Subcutaneous adipose tissue (tissue), 4 donors: ENCODE results near the gene EFCAB7. TPM values are rescaled to one million over a fixed set of nuclear protein-coding genes. Genes with fewer than 3 reads are reported as not detected.

ENCODE experiments used
- CTCF ChIP-seq: fragments of 450-650 bp; IDR thresholded peaks from one replicate; pipeline ENCODE4 v1.5.1; 2016; ENCODE audit warnings: low read depth, mild to moderate bottlenecking, control low read depth, antibody characterized with exemption, moderate library complexity
- small RNA-seq: library from RNA; depleted of rRNA; stranded (forward); fragments of <200 nt; gene quantifications from one replicate; pipeline ENCODE3, GENCODE V24; 2016
- total RNA-seq, 4 donors: library from RNA; depleted of rRNA; stranded (reverse); fragments of >200 nt; gene quantifications; one replicate each; pipeline ENCODE4 v1.1.0, GENCODE V29; 2016

The EFCAB7 gene
- total RNA-seq, 4 donors from 2014 or later, result 2.8 to 46.0 (median 7.9) TPM

GRCh38 chr1:63619558-63619957 is 96.2 kb downstream of the EFCAB7 start:
- no peak for TF ChIP-seq CTCF

- no peak for TF ChIP-seq CTCF
These were observed 97.3 kb downstream of the EFCAB7 start for GRCh38 chr1:63620671-63621070.

GRCh38 chr1:63621075-63621474 is 97.8 kb downstream of the EFCAB7 start:
- TF ChIP-seq CTCF, result no peak

GRCh38 chr1:63621698-63622097 is 98.4 kb downstream of the EFCAB7 start:
- no peak for TF ChIP-seq CTCF

Small RNAs within 50 kb of the gene (small RNA-seq; reads per million reads assigned to genes)
- gene RF02105 (not detected), gene RF02106 (not detected), gene RF02107 (not detected), gene RF02108 (not detected), gene RF02109 (not detected), gene RF02110 (not detected), gene RN7SL488P (not detected), gene RNU7-123P (not detected)

Other genes starting within 250 kb of the EFCAB7 start
- not detected for gene FOXD3, start 201.0 kb upstream of the EFCAB7 start, total RNA-seq
- 10 to 100 TPM in 2 of 4 donors, 1 to 10 TPM in 2; 5.7 to 21.8 (median 10.5) TPM for gene ALG6, start 155.9 kb upstream of the EFCAB7 start, total RNA-seq
- 10 to 100 TPM in 2 of 4 donors, 1 to 10 TPM in 2; 9.2 to 10.2 (median 9.9) TPM for gene ITGB3BP, start 300 bp upstream of the EFCAB7 start, total RNA-seq
- 100 to 1,000 TPM; 111 to 275 (median 132) TPM for gene PGM1, start 69.9 kb downstream of the EFCAB7 start, total RNA-seq